Uterus (tissue), 2 donors: ENCODE data around the gene IRGQ.

Experiments used
- CTCF ChIP-seq, 4 experiments: fragments of 200-600 bp in 2 of 4; fragments of 450-650 bp in 2 of 4; sonication (generic) in 2 of 4; IDR thresholded peaks; one replicate each; pipeline ENCODE4 v1.5.1; 2016 to 2019; ENCODE audit warnings: antibody characterized with exemption in 4 of 4, mild to moderate bottlenecking in 2 of 4, moderate library complexity in 1 of 4
- POLR2A ChIP-seq, 2 donors: fragments of 450-650 bp; IDR thresholded peaks; one replicate each; pipeline ENCODE4 v1.6.1; 2016; ENCODE audit warnings: antibody characterized with exemption in 2 of 2, mild to moderate bottlenecking in 1 of 2, moderate library complexity in 1 of 2

GRCh38 chr19:43624933-43625332 lies 29.0 kb upstream of the IRGQ start:
- TF ChIP-seq POLR2A (IDR thresholded peaks at IDR 0.05) (no peak), CTCF (IDR thresholded peaks at IDR 0.05) (no peak)
